Neural cell (in vitro differentiated cells): Measurements from ENCODE around the gene WRAP73.

Experiments
- CTCF ChIP-seq: fragments of 450-650 bp; IDR thresholded peaks from 2 replicates; pipeline ENCODE4 v1.5.1; 2014; ENCODE audit warnings: antibody characterized with exemption, mild to moderate bottlenecking, moderate library complexity; ENCODE audit not compliant: poor library complexity, severe bottlenecking
- REST ChIP-seq: IDR thresholded peaks from 2 replicates; pipeline ENCODE4 v1.6.1; 2012; ENCODE audit warnings: borderline replicate concordance

GRCh38 chr1:3618531-3618880 is 31.4 kb downstream of the WRAP73 start:
- TF ChIP-seq REST (no peak), CTCF (no peak)
